Astrocyte (in vitro differentiated cells and primary cell): ENCODE results near the gene GMDS.

Experiments
- CTCF ChIP-seq: IDR thresholded peaks from 2 replicates; pipeline ENCODE4 v1.5.1; 2011; ENCODE audit warnings: low read depth, mild to moderate bottlenecking, inconsistent platforms, low read length, moderate library complexity; ENCODE audit not compliant: insufficient read depth
- EZH2 ChIP-seq: IDR thresholded peaks from 2 replicates; pipeline ENCODE4 v1.6.1; 2012; ENCODE audit warnings: mild to moderate bottlenecking, low read length, inconsistent platforms; ENCODE audit not compliant: insufficient read depth

- TF ChIP-seq CTCF (no peak), EZH2 (no peak)
Observed at GRCh38 chr6:1757131-1757530, 488.3 kb downstream of the GMDS start.
